NCI-H748 (cell line): ENCODE results near the gene PAK6.

Experiments used
- DNase-seq: peaks from one replicate; lab custom pipeline; 2025; ENCODE audit not compliant: unreplicated experiment; lab: John Stamatoyannopoulos, UW

Gene PAK6

DNA sequence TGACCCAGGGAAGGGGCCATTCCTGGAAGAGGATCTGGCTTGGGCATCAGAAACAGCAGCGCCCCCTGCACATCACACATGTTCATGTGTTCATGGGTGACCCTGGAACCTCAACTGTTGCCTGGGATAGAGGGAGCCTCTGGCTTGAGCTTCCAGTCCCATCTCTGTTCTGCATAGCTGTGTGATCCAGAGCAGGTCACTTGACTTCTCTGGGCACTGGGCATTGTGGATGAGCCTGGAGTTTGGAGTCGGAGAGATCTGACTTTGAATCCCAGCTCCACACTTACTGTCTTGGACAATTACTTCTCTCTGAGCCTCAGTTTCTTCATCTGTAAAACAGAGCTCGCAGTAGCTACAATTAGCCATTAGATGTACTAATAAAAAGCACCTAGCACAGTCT lies 15.6 kb downstream of the PAK6 start:
- DNase-seq: no peak

DNA sequence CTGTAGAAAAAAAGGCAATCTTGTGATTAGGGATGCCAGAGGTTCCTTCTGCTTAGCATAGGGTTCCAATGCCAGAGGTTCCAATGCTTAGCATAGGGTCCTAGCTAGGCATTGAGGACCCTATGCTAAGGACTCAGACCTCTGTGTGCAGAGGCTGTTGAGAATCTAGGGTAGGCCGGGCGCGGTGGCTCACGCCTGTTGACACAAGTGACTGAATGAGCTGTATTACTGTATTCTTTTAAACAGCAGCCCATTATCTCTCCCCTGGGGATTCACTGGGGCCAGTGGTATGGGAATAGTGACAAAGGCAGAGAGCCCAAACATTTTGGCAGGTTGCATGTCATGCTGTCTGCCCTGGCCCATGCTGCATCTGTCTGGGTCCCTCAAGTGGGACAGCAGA lies 16.2 kb downstream of the PAK6 start:
- peak; percentile 41 for DNase-seq

DNA sequence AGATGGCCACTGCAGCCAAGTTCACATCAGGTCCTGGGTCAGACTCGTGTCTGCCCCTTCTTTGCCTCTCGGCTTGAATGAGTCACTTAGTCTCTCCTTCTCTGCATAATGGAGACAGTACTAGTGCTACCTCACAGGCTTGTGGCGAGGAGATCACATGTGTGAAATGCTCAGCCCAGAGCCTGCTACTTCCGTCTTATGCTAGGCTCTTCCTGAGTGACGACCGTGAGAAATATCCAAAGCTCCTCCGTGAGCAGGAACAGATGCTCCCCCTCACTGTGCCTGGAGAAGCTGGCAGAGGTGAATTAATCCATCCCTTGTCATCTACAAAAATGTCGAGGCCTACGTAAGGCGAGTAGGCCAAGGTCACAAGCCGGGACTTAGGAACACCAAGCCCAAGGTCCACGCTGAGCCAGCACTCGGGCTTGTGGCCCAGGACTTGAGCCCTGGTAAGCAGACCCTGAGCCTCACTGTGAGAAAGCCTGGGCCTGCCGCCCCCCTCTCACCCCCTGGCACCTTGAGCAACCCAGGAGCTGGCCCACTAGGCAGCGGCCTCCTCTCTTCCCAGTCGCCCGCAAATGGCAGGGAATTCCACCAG lies 17.9 kb downstream of the PAK6 start:
- no peak for DNase-seq

DNA sequence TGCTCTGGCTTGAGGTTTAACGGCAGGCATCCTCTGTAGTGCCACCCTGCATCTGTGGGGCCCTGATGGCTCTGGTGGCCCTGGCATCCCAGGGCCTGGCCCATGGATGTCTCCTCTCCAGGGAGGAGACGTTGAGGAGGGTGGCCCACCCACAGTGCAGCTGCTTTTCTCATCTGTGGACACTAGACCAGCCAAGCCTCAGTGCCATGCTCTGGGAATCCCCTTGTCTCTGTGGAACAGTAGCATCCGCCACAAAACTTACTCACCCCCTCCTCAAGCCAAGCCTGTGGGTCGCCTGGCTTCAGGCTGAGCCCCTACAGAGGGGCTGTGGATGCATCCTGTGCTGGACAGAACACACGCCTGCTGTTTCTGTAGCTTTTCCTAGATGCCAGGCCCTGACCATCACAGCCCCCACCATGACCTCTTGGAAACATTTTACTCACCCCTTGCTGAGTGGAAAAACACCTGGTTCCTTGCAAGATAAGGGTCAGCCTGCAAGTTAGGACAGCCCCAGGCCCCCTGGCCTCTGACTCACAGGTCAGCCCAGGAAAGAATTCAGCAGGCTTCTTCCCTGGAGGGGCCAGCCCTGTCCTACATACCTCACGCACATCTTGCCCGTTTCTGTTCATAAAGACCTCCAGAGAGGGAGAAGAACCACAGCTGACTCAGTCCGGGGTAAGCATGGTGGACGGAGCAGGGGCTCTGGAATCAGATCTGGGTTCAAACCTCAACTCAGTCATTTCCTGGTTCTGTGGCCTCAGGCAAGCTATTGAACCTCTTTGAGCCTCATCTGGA lies 19.0 kb downstream of the PAK6 start:
- no peak for DNase-seq

DNA sequence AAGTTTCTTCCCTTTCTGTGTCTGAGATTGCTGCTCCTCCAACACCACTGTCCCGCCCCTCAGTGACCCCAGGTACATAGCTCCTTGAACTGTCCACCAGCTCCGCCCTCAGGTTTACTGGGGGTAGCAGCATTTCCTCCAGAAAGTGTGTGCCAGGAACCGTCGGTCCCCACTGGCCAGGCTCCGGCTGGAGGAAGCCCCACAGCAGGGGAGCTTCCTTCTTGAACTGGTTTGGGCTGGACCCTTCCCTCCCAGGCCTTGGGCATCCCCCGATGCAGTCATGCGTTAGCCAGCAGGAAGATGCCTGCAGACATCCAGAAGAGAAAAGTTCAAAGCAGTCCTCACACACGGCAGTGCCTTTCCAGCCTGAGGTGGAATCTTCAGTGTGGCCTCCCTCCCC lies 19.7 kb downstream of the PAK6 start:
- no peak for DNase-seq

DNA sequence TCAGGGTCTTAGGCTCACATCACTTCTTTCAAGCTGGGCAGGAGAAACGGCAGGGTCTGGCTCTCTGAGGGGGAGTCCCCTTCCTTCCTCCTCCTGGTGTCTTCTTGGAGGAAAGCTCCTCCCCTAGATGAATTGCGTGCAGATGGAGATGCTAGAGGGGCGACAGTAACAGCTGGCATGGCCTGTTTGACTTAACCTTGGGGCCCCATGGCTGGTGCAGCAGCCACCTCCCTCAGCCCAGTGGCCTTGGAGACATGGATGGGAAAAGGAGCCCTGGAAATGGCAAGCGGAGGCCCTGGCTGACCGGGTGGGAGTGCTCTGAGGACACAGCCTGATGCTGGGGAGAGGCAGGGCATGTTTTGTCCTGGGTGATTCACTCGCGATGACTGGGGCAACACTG lies 20.2 kb downstream of the PAK6 start:
- no peak for DNase-seq

DNA sequence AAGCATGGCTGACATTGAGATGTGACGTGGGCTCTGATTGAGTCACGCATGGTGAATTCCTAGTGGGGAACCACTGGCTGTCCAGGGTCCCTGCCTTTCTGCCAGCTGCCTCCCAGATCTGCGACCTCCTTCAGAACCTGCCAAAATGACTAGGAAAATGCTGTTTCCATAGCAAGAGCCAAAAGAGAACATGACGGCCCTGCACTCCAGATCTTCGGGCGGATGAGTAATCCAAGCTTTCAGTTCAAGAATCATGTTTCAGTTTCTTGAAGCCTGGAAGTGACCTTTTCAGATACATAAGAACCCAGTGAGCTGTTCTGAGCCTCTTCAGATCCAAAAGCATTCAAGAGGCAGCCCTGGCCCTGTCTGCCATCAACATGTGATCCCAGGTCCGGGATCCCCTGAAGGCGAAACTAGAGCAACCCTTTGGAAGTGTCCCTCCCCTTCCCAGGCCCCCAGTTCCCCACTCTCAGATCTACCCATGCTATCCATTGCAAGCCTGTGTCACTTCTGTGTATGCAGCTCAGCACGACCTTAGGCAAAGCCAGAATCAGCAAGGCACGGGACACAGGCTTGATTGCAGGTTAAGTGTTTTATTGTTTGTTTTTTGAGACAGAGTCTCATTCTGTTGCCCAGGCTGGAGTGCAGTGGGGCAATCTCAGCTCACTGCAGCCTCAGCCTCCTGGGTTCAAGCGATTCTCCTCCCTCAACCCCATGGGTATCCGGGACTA lies 24.3 kb downstream of the PAK6 start:
- no peak for DNase-seq

DNA sequence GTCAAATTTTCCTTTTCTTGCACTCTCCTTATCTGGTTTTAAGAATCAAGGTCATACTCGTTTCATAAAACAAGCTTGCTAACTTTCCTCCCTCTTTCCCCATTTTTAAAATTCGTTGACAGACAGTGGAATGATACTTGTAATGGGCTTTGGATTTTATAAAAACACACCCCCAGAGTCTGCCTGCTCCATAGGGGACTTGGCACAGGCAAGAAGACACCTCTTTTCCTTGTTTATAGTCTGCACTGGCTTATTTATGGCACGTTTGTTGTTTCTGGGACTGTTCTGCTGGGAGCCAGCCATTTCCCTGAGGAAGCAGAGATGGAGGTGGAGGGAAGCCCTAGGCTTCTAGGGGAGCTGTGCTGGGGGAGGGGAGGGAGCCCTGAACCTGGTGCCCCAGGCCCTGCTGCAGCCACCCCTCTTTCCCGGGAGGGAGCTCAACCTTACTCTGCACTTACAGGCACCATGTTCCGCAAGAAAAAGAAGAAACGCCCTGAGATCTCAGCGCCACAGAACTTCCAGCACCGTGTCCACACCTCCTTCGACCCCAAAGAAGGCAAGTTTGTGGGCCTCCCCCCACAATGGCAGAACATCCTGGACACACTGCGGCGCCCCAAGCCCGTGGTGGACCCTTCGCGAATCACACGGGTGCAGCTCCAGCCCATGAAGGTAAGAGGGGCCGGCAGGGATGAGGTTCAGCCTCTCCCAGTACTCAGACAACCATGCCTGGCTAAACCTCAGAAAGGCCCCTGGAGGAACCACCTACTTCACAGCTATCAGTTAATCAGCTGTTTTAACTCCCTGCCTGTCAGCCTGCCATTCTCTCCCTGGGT lies 25.7 kb downstream of the PAK6 start:
- DNase-seq: no peak

DNA sequence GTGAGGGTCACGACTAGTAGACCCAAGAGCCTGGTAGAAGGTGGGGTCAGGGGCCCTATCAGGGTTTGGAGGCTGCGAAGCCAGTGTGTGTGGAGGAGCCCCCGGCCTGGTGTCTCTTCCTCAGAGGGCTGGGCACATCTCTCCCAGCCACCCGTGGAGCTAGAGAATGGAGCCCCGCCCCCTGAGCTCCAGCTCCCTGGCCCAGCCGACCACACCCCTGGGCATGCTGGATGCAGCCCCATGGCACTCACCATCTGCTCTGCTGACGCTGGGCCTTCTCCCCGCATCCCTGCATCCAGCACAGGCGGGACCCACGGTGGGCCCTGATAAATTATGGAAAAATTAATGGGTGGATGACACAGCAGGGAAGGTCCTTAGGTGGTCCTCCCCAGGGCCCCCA lies 26.5 kb downstream of the PAK6 start:
- DNase-seq: no peak

DNA sequence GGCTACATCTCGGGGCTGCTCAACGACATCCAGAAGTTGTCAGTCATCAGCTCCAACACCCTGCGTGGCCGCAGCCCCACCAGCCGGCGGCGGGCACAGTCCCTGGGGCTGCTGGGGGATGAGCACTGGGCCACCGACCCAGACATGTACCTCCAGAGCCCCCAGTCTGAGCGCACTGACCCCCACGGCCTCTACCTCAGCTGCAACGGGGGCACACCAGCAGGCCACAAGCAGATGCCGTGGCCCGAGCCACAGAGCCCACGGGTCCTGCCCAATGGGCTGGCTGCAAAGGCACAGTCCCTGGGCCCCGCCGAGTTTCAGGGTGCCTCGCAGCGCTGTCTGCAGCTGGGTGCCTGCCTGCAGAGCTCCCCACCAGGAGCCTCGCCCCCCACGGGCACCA lies 27.0 kb downstream of the PAK6 start:
- no peak for DNase-seq

DNA sequence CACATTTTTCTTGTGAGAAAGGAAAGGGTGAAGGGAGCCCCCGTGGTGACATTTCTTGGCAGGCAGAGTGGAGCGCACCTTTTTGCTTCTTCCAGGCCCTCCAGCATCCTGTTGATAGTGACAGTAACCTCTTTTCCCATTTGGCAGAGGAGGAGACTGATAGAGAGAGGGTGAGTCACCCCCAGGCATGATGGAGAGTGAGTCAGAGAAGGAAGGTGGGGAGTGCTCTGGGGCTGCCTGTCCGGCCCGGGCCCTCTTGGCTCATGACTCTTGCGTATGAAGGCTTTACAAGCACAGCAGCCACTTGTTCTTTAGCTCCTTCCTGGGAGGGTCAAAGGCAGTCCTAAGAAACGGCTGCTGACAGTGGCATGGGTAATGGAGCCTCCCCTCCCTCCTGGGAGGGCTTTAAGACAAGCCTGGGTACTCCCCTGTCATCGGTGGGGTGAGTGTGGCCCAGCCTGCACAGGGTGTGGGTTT lies 28.0 kb downstream of the PAK6 start:
- no peak for DNase-seq

DNA sequence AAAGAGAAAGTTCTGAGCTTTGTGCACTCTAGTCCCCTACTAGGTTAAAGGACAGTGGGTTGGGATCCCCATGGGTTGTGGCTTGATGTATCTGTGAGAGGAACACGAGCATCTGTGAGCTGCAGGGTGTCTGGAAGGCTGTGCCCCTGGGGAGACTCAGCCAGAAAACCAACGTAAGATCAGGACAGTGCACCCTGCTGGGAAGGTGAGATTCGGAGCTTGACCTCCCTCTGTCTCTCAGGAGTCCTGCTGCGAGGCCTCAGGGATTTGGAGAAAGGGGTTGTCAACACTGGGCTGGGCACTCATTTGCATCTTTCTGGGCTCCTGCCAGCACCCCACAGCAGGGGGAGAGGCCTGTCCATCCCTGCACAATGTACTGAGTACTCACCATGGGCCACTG lies 28.8 kb downstream of the PAK6 start:
- DNase-seq: no peak

DNA sequence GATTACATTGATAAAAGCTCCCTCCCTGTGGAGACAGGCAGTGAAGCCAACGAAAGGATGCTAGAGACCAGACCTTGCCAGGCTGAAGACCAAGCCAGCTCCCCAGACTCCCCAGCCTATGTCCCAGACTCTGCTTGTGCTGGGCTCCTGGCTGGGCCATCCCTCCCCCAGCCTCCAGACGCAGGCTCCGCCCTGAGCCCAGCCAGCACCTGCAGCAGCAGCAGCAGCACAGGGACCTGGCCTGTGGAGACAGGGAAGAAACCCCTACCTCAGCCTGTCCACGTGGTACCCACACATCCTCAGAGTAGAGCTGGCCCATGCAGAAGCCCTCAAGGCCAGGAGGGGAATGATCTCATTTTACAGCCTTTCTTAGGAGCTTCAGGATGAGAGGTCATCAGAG lies 30.7 kb downstream of the PAK6 start:
- no peak for DNase-seq

DNA sequence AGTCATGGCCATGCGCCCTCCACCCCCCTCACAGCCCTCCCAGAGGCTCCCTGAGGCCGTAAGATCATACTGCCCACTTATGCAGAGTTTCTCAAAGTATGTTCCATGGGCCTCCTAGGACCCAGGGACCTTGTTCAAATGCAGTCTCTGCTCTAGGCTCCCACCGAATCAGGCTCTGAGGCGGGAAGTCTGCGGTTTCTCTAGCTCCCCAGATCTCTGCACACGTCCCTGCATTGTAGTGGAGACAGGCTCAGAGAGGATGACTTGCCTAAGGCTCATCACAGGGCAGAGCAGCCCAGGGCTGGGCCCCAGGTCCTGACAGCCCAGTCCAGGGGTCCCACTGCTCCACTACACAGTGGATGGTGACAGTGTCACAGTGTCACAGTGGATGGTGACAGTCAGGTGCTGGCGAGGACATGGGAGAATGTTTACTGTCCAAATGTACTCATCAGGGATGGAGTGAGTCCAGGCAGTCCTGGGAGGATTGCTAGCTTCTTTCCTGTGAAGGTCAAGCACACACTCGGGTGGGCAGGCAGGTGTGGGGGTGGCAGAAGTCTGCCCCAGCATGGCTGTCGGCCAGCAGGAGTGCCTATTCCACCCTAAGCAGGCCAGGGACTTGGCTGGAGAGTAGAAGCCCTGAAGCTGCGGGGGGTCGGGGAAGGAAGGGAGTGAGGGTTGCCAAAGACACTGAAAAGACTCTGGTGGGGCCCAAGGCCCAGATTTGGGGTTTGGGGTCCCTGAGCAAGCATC lies 31.6 kb downstream of the PAK6 start:
- DNase-seq: no peak

DNA sequence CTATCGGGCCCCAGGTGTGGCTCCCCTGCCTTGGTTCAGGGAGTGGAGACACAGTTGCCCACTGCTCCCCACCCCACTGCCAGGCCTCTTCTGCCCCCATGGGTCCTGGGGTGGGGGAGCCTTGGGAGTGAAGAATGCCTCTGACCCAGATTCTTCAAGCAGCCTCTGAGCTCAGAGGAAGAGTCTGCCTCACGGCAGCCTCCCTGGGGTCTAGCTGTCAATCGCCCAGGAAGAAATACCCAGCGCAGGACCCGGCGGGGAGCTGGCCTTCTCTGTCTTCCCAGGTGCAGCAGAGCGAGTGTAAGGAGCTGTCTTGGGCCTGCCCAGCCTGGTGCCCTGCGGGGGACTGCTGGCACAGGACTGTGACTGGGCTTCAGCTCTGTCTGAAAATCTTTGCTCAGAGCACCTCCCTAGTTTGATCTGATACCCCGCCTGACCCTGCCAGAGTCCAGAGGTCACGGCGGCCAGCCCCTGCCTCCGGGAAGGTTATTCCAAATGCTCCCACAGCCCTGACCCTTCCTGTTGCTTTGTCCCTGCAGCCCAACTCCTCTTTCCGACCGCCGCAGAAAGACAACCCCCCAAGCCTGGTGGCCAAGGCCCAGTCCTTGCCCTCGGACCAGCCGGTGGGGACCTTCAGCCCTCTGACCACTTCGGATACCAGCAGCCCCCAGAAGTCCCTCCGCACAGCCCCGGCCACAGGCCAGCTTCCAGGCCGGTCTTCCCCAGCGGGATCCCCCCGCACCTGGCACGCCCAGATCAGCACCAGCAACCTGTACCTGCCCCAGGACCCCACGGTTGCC lies 33.0 kb downstream of the PAK6 start:
- no peak for DNase-seq

DNA sequence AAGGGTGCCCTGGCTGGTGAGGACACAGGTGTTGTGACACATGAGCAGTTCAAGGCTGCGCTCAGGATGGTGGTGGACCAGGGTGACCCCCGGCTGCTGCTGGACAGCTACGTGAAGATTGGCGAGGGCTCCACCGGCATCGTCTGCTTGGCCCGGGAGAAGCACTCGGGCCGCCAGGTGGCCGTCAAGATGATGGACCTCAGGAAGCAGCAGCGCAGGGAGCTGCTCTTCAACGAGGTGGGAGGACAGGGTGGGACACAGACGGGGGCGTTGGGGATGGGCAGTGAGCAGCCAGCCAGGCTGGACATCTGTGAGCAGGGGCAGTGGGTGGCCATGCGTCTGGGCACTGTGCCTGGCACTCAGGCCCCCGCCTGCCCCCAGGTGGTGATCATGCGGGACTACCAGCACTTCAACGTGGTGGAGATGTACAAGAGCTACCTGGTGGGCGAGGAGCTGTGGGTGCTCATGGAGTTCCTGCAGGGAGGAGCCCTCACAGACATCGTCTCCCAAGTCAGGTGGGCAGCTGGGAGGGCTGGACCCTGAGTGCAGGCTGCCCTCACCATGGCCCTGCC lies 33.7 kb downstream of the PAK6 start:
- DNase-seq: no peak

DNA sequence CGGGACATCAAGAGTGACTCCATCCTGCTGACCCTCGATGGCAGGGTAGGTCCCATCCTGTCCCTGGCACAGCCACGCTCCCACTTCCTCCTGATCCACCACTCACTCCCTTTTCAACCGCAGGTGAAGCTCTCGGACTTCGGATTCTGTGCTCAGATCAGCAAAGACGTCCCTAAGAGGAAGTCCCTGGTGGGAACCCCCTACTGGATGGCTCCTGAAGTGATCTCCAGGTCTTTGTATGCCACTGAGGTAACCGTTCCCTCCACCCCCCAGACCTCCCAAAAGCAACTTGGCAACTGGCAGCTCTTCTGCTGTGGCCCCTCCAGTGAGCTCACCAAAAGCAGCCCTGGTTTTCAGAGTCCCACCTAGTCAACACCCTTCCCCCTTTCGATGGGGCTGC lies 34.6 kb downstream of the PAK6 start:
- DNase-seq: no peak

DNA sequence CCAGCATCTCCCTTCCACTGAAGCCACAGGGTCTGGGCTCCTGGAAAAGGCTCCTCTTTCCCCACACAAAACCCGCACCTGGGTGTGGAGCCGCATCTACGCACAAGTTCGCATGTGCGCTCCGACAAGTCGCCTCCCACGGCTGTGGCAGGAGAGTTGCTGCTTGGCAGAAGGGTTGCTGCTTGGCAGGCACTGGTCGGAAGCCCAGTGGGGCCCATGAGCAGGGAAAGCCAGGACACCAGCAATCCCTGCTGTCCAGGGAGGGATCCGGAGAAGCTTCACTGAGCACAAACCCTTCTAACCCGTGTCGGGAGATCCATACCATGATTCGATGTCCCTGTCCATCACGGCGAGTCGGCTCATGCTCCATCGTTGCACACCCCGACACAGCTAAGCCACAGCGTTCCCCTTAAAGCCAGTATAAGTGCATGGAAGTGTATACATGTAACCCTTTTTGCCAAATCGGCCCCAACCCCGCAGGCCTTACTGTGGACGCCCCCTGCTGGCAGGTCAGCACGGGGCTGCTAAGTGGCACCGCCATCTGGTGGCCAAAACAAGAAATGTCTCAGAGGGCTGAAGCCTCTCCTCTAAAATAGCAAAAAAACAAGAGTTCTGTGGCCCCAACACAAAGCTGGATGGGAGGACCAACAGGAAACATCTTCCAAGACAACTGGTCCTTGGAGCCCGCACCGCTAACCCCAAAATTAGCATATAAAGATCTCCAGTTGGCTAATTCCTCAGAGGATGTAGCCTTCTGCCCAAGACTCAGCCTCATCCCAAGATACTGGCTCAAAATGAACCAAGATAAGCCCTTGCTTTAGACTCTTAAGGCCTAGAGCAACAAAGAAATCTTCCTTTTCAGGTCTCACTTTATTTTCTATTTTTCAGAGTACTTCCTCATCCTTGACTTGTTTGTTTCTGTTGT lies 35.7 kb downstream of the PAK6 start:
- peak; percentile 69 for DNase-seq
